Parathyroid adenoma (tissue), 2 donors: ENCODE measurements around the gene CEP112.

ENCODE experiments used
- H2AFZ ChIP-seq: fragments of 300-600 bp; sonication (generic); one replicate; pipeline ENCODE4 v1.7.0; 2017; ENCODE audit warnings: antibody characterized with exemption, mild to moderate bottlenecking
- H3K27ac ChIP-seq: fragments of 300-600 bp; sonication (generic); one replicate; pipeline ENCODE4 v1.7.0; 2017
- H3K27me3 ChIP-seq: fragments of 300-600 bp; sonication (generic); one replicate; pipeline ENCODE4 v1.7.0; 2017; ENCODE audit warnings: low read length; ENCODE audit not compliant: control insufficient read depth, insufficient read depth
- H3K36me3 ChIP-seq: fragments of 300-600 bp; sonication (generic); one replicate; pipeline ENCODE4 v1.7.0; 2017; ENCODE audit warnings: low read length; ENCODE audit not compliant: control insufficient read depth, insufficient read depth
- H3K4me1 ChIP-seq: fragments of 300-600 bp; sonication (generic); one replicate; pipeline ENCODE4 v1.7.0; 2017; ENCODE audit warnings: control low read depth
- H3K4me2 ChIP-seq: fragments of 300-600 bp; sonication (generic); one replicate; pipeline ENCODE4 v1.7.0; 2017; ENCODE audit warnings: low read length
- H3K4me3 ChIP-seq: fragments of 300-600 bp; sonication (generic); one replicate; pipeline ENCODE4 v1.7.0; 2017; ENCODE audit warnings: low read depth, low read length
- H3K79me2 ChIP-seq: fragments of 300-600 bp; sonication (generic); one replicate; pipeline ENCODE4 v1.7.0; 2017; ENCODE audit warnings: control low read depth
- H3K9ac ChIP-seq: fragments of 300-600 bp; sonication (generic); one replicate; pipeline ENCODE4 v1.7.0; 2017; ENCODE audit warnings: mild to moderate bottlenecking
- H3K9me3 ChIP-seq: fragments of 300-600 bp; sonication (generic); one replicate; pipeline ENCODE4 v1.7.0; 2017; ENCODE audit warnings: low read length; ENCODE audit not compliant: control insufficient read depth
- TF ChIP-seq, protein P1 (sequence below): fragments of 300-600 bp; sonication (generic); IDR thresholded peaks from one replicate; pipeline ENCODE4 v1.7.0; 2017; ENCODE audit warnings: antibody characterized with exemption, mild to moderate bottlenecking
- donor health status: primary hyperparathyroidism.

CEP112 gene

DNA sequence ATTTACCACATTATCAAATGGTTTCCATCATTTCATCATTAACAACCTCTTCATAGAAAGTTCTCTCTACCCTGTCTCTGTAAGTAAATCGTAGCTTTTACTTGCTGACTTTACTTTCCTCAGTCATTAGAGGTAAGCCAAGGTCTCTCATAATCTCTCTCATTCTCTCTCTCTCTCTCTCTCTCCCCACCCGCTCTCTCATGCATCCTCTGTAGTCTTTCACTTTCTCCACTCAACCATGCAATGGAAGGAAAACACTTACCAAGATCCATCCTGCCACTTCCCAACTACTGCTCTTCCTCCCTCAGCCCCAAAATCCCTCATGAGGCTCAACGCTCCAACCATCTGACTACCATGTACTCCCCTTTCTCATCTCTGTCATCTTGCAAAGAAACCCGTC, 6.1 kb downstream of the CEP112 start:
- Histone ChIP-seq H3K9me3 (no peaks in the 10 kb centered on the region), H3K27ac (no peak overlapping the region), H3K27me3 (no peaks in the 10 kb centered on the region), H3K4me2 (no peak overlapping the region), H3K9ac (no peak overlapping the region), H3K4me3 (no peak overlapping the region), H3K4me1 (no peaks in the 10 kb centered on the region), H3K36me3 (no peaks in the 10 kb centered on the region), H3K79me2 (peaks cover 12% of the 10 kb centered on the region), H2AFZ (no peak overlapping the region)
- TF ChIP-seq, protein P1, sequence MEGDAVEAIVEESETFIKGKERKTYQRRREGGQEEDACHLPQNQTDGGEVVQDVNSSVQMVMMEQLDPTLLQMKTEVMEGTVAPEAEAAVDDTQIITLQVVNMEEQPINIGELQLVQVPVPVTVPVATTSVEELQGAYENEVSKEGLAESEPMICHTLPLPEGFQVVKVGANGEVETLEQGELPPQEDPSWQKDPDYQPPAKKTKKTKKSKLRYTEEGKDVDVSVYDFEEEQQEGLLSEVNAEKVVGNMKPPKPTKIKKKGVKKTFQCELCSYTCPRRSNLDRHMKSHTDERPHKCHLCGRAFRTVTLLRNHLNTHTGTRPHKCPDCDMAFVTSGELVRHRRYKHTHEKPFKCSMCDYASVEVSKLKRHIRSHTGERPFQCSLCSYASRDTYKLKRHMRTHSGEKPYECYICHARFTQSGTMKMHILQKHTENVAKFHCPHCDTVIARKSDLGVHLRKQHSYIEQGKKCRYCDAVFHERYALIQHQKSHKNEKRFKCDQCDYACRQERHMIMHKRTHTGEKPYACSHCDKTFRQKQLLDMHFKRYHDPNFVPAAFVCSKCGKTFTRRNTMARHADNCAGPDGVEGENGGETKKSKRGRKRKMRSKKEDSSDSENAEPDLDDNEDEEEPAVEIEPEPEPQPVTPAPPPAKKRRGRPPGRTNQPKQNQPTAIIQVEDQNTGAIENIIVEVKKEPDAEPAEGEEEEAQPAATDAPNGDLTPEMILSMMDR, result no peak

DNA sequence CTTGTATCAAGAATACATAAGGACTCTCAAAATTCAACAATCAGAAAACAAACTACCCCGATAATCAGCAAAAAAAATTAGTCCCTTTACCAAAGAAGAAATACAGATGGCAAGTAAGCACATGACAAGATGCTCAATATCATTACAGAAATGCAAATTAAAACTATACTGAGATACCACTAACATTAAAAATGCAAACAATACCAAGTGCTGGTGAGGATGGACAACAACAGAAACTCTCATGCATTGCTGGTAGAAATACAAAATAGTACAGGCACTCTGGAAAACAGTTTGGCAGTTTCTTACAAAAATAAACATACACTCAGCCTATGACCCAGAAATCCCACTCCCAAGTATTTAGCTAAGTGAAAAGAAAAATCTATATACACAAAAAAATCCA, 7.5 kb downstream of the CEP112 start:
- H2AFZ ChIP-seq, result no peak overlapping the region
- no peak overlapping the region for H3K4me2 ChIP-seq
- peaks cover 7% of the 10 kb centered on the region for H3K79me2 ChIP-seq
- TF ChIP-seq, protein P1, result no peak
- no peak overlapping the region for H3K9ac ChIP-seq
- H3K9me3 ChIP-seq, result no peaks in the 10 kb centered on the region
- H3K4me3 ChIP-seq, result no peak overlapping the region
- no peaks in the 10 kb centered on the region for H3K36me3 ChIP-seq
- no peaks in the 10 kb centered on the region for H3K4me1 ChIP-seq
- no peak overlapping the region for H3K27ac ChIP-seq
- no peaks in the 10 kb centered on the region for H3K27me3 ChIP-seq

DNA sequence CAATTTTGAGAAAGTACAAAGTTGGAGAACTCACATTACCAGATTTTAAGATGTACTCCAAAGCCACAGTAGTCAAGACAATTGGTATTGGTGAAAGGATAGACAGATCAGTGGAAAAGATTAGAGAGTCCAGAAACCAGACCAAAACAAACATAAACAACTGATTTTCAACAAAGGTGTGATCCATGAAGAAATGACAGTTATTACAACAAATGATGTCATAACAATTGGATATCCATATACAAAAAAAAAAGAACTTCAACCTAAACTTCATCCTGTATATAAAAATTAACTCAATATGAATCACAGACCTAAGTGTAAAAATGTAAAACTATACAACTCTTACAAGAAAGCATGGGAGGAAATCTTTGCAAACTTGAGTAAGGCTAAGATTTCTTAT, 8.4 kb downstream of the CEP112 start:
- Histone ChIP-seq H3K9ac (no peak overlapping the region), H3K36me3 (no peaks in the 10 kb centered on the region), H3K4me2 (no peak overlapping the region), H3K9me3 (no peaks in the 10 kb centered on the region), H3K27me3 (no peaks in the 10 kb centered on the region), H2AFZ (no peak overlapping the region), H3K4me3 (no peak overlapping the region), H3K4me1 (no peaks in the 10 kb centered on the region), H3K79me2 (peaks cover 3% of the 10 kb centered on the region), H3K27ac (no peak overlapping the region)
- TF ChIP-seq, protein P1, result no peak

DNA sequence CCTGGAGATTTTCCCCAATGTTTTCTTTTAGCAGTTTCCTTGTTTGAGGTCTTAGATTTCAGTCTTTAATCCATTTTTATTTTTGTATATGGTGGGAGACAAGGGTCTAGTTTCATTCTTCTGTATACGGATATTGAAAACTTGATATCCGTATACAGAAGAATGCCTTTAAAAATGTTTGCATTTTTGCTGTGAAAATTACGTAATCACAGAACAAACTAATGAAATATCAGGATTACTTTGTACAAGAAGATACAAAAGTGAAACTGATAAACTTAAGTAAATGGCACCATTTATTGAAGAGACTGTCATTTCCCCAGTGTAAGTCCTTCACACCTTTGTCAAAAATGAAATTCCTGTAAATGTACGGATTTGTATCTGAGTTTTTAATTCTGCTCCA, 13.3 kb downstream of the CEP112 start:
- H3K4me3 ChIP-seq, result no peak overlapping the region
- TF ChIP-seq, protein P1, result no peak
- H3K79me2 ChIP-seq, result no peaks in the 10 kb centered on the region
- no peak overlapping the region for H3K27ac ChIP-seq
- H3K9me3 ChIP-seq, result no peaks in the 10 kb centered on the region
- no peak overlapping the region for H3K4me2 ChIP-seq
- no peaks in the 10 kb centered on the region for H3K27me3 ChIP-seq
- no peak overlapping the region for H3K9ac ChIP-seq
- H3K4me1 ChIP-seq, result no peaks in the 10 kb centered on the region
- no peaks in the 10 kb centered on the region for H3K36me3 ChIP-seq
- H2AFZ ChIP-seq, result no peak overlapping the region

DNA sequence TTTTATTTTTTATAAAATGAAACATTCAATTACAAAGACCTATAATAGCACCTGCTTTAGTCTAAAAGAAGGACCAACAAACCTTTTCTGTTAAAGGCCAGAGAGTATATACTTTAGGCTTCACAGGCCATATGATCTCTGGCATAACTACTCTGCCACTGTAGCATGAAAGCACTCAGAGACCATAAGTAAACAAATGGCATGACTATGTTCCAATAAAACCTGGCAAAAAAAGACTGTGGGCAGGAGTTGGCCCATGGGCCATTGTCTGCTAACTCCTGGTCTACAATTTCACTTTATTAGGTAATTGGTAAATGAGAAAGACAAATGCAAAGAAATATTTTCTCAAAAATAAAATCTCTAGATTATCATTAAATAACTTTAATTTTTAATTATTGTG, 14.9 kb downstream of the CEP112 start:
- Histone ChIP-seq H3K4me1 (no peaks in the 10 kb centered on the region), H3K27ac (no peak overlapping the region), H3K9me3 (no peaks in the 10 kb centered on the region), H3K79me2 (no peaks in the 10 kb centered on the region), H3K27me3 (no peaks in the 10 kb centered on the region), H3K9ac (no peak overlapping the region), H3K4me3 (no peak overlapping the region), H3K4me2 (no peak overlapping the region), H3K36me3 (no peaks in the 10 kb centered on the region), H2AFZ (no peak overlapping the region)
- TF ChIP-seq, protein P1, result no peak
